IPS-18c (cell line): ENCODE data around the gene N4BP2L1.
A peak's percentile ranks its signal among the peaks of the same experiment; 100 is the strongest.

Source experiments
- H3K4me3 ChIP-seq: 2 replicates; pipeline ENCODE4 v1.7.0; 2013; ENCODE audit warnings: low read depth, mild to moderate bottlenecking, low read length, moderate library complexity; ENCODE audit not compliant: insufficient read depth
- H3K9me3 ChIP-seq: one replicate; pipeline ENCODE4 v1.6.1; 2013; ENCODE audit warnings: mild to moderate bottlenecking, low read length, moderate library complexity; ENCODE audit not compliant: control insufficient read depth, insufficient read depth

Gene N4BP2L1

GRCh38 chr13:32427852-32428580, at the start of gene N4BP2L1:
TSS of gene N4BP2L1 (minus strand) at chr13:32428130. CDS start at chr13:32428082, 48 bp downstream.
- no peaks in the 10 kb centered on the region for H3K9me3 ChIP-seq
- H3K4me3 ChIP-seq: peak within 1 kb of the TSS; percentile 73

GRCh38 chr13:32476892-32477291, 49.0 kb upstream of the N4BP2L1 start:
- H3K9me3 ChIP-seq: no peaks in the 10 kb centered on the region
- H3K4me3 ChIP-seq: no peak overlapping the region

DNA sequence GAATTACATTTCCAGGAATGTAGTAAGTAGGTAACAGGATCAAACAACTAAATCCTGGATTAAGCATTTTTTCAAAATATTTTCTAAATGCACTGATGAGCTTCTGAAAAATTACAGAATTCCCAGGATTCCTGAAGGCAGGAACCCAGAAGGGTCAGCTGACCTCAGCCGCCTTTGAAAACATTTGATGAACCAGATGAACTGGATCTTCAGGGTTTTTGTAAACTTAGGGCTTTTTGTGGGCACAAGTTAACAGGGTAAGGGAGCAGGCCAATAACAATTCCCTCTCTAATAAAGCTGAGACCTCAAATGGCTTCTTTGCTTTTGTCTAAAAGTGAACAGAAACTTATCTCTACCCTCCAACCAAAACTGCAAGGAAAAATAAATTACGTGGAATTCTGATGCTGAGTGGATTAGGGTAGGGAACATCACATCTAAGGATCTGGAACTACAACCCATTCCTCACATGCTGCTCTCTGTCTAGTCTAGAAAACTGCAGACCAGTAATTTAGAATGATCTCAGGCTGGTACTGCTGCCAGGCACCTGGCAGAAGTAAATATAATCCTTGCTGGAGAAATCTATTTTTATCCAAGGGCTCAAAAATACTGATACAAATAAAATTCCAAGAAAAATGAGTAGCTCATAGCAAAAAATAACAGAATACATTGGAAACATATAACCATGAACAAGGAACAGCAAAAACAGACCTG, 48.2 kb upstream of the N4BP2L1 start:
- Histone ChIP-seq H3K9me3 (no peaks in the 10 kb centered on the region), H3K4me3 (no peak overlapping the region)

GRCh38 chr13:32474999-32475792, 47.3 kb upstream of the N4BP2L1 start:
- no peak overlapping the region for H3K4me3 ChIP-seq
- no peaks in the 10 kb centered on the region for H3K9me3 ChIP-seq

GRCh38 chr13:32473650-32474049, 45.7 kb upstream of the N4BP2L1 start:
- Histone ChIP-seq H3K4me3 (no peak overlapping the region), H3K9me3 (no peaks in the 10 kb centered on the region)

DNA sequence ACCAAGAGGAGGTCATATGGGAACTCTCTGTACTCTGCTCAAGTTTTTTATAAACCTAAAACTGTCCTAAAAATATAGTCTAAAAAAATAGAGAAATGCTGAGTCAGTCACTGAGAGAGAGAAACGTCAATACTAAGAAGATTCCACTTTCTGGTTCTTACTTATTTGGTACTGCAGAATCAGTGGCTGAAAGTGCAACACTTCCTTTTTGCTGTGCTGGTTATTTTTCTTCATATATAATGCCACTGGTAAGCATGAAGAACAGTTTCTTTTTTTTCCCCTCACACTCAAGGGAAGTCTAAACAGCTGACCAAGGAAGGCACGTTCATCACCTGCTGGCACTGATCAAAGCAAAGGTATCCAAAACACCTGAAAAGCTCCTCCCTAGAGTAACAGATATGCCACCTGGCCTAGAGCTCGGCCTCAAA, 44.3 kb upstream of the N4BP2L1 start:
- Histone ChIP-seq H3K4me3 (no peak overlapping the region), H3K9me3 (no peaks in the 10 kb centered on the region)

DNA sequence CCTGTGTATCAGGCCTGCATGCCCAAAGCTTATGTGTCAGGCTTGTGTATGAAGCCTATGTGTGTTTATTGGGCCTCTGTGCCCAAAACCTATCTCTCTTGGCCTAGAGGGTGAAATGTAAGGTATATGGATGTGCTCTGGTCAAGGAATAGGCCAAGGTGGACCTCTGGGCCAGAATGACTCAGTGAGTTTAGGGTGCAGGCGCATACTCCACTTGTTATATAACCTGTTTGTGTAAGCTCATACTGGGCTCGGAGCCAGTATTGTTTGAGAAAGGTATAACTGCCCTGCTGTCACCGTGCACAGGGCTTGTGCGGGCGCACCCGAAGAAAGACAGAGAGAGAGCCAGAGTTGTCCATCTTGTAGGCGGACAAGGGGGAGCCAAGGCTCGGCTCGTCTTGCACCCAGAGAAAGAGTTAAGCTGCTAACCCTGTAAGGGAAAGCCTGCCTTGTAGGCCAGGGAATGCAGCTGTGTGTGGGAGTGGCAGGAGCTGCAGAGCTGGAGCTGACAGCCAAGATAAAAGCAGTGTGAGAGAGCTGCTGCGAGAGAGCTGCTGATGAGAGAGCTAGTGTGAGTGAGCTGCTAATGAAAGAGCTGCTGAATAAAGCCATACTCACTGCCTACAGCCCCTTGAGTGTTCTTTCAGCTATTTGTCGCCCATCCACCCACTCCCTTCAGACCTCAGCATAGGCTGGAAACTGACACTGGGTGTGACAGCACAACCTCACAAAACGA, 43.4 kb upstream of the N4BP2L1 start:
- H3K4me3 ChIP-seq: no peak overlapping the region
- no peaks in the 10 kb centered on the region for H3K9me3 ChIP-seq

- no peaks in the 10 kb centered on the region for H3K9me3 ChIP-seq
- H3K4me3 ChIP-seq: no peak overlapping the region
These were observed 40.7 kb upstream of the N4BP2L1 start for GRCh38 chr13:32468502-32469142.

GRCh38 chr13:32456591-32456990, 28.7 kb upstream of the N4BP2L1 start:
- Histone ChIP-seq H3K9me3 (no peaks in the 10 kb centered on the region), H3K4me3 (no peak overlapping the region)

DNA sequence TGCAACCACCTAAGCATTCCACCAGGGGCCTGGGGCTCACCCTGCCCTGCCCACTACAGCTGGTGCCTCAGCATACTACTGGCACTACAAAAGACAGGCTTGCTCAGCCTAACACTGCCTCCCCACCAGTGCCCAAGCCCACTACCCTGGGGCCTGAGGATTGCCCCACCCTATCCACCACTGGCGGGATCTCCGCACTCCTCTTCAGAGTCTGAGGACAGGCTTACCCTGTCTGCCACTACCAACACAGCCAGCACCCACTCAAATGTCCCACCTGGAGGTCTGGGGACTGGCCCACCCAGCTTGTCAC, 27.6 kb upstream of the N4BP2L1 start:
- no peak overlapping the region for H3K4me3 ChIP-seq
- no peaks in the 10 kb centered on the region for H3K9me3 ChIP-seq

GRCh38 chr13:32454886-32455593, 27.1 kb upstream of the N4BP2L1 start:
- Histone ChIP-seq H3K9me3 (no peaks in the 10 kb centered on the region), H3K4me3 (no peak overlapping the region)

GRCh38 chr13:32453981-32454380, 26.1 kb upstream of the N4BP2L1 start:
- H3K9me3 ChIP-seq: no peaks in the 10 kb centered on the region
- H3K4me3 ChIP-seq: no peak overlapping the region

GRCh38 chr13:32448972-32449371, 21.0 kb upstream of the N4BP2L1 start:
- Histone ChIP-seq H3K9me3 (no peaks in the 10 kb centered on the region), H3K4me3 (no peak overlapping the region)

DNA sequence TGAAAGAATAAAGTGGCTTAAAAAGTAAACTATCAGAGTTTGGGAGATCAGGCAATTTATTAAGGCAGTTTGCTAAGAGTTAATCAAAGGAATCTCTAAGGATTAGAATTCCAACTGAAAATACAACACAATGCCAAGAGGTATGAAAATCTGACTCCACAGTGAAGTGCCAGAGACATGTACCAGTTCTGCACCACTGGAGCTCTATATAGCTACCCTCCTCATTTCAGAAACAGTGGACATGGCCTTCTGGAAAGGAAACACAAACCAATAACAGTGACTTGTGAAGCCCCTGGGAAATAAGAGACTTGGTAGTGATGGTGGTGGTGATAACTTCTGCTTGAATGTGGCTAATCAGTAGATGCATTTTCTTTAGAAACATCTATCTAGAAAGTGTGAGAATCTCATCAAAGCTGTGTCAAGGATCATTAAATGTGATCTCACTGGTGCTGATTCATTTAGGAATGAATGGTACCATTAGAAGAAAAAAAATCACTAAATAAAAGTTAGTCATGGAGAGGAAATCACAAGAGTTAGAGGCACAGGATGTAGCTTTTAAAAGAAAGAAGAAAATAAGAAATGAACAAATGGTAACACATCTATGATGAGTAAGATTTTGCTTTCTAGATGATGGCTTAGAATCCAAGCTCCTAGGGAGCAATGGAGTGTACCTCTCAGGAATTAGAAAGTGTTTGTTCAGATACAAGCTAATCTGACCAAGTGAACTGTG, 20.1 kb upstream of the N4BP2L1 start:
- no peaks in the 10 kb centered on the region for H3K9me3 ChIP-seq
- no peak overlapping the region for H3K4me3 ChIP-seq

DNA sequence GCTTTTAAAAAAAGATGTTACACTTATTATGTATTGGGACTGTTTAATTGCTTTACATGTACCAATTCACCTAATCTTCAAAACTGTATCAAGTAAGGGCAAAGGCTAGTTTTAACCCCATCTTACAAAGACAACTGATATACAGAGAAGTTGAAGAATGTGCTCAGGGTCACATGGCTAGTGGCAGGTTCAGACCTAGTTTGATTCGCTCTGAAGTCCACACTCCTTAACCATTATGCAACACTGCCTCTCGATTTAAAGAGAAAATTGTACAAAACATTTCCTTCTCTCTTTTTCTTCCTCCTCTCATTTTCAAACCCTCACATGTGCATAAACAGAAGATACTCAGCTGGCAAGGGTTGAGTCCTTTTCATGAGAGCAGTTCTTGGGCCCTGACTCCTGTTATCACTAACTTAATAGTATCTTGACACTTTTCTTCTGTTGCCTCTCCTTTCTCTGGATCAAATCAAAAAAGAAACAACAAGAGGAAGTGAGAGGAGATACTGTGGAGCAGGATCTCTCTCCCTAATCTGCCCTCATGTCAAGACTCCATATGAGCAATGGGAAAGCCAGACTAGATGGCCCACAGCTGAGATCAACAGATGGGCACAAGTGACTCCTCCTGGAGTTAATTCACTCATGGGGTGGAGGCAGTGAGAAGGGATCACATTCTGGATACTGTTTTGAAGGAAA, 19.0 kb upstream of the N4BP2L1 start:
- Histone ChIP-seq H3K9me3 (no peaks in the 10 kb centered on the region), H3K4me3 (no peak overlapping the region)
